Natural killer cell (primary cell): ENCODE data around the gene NUP88. TPM values are rescaled to one million over a fixed set of nuclear protein-coding genes. Genes with fewer than 3 reads are reported as not detected.

Experiments used
- total RNA-seq, 4 donors: library from RNA; stranded (reverse); fragments of 120-200 nt in 1 of 4; gene quantifications; one replicate each; pipeline versions ENCODE4 v1.2.3 to v1.2.4, GENCODE V29; 2013 to 2022

NUP88 gene
- total RNA-seq, 3 donors from 2014 or later (not counting 1 experiment from before 2014, with no cell fraction given): 112 to 136 (median 125) TPM

Other genes starting within 250 kb of the NUP88 start
- gene ZNF594, start 227.8 kb downstream of the NUP88 start, total RNA-seq: 1 to 10 TPM; 5.1 to 7.9 (median 6.1) TPM
- gene SCIMP, start 184.8 kb downstream of the NUP88 start, total RNA-seq: 1 to 10 TPM; 3.9 to 10.0 (median 8.0) TPM
- gene RABEP1, start 137.4 kb downstream of the NUP88 start, total RNA-seq: 10 to 100 TPM; 44.1 to 64.0 (median 44.2) TPM
- gene RPAIN, start 520 bp upstream of the NUP88 start, total RNA-seq: 10 to 100 TPM; 61.8 to 87.7 (median 74.4) TPM
- 10 to 100 TPM; 38.1 to 40.8 (median 40.0) TPM for gene C1QBP, start 19.5 kb upstream of the NUP88 start, total RNA-seq
- 1 to 10 TPM; 5.5 to 8.8 (median 7.7) TPM for gene DHX33, start 49.3 kb upstream of the NUP88 start, total RNA-seq
- 100 to 1,000 TPM in 1 of 3 donors, 10 to 100 TPM in 2; 86.0 to 105 (median 94.3) TPM for gene DERL2, start 66.5 kb upstream of the NUP88 start, total RNA-seq
- 10 to 100 TPM; 26.8 to 35.3 (median 29.3) TPM for gene MIS12, start 66.9 kb upstream of the NUP88 start, total RNA-seq
- 100 to 1,000 TPM; 206 to 237 (median 209) TPM for gene NLRP1, start 164.8 kb upstream of the NUP88 start, total RNA-seq